ENCODE data around the gene RPGR. TPM values are rescaled to one million over a fixed set of nuclear protein-coding genes. Genes with fewer than 3 reads are reported as not detected.

Gene RPGR
- total and polyA plus RNA-seq, 2 experiments from 2014 or later = 7.4 to 36.3 TPM

- no peak for TF ChIP-seq ZNF114 (CRISPR knock-in tag; IDR thresholded peaks at IDR 0.05)
- TF ChIP-seq POLR2AphosphoS5 (IDR thresholded peaks at IDR 0.05; ENCODE audit: low read depth) = no peak
- no peak for TF ChIP-seq EZH2phosphoT487 (IDR thresholded peaks at IDR 0.05; ENCODE audit: unreplicated experiment)
- no peak for TF ChIP-seq CREB1 (CRISPR knock-in tag; IDR thresholded peaks at IDR 0.05; ENCODE audit: low read depth)
- TF ChIP-seq, protein P1, sequence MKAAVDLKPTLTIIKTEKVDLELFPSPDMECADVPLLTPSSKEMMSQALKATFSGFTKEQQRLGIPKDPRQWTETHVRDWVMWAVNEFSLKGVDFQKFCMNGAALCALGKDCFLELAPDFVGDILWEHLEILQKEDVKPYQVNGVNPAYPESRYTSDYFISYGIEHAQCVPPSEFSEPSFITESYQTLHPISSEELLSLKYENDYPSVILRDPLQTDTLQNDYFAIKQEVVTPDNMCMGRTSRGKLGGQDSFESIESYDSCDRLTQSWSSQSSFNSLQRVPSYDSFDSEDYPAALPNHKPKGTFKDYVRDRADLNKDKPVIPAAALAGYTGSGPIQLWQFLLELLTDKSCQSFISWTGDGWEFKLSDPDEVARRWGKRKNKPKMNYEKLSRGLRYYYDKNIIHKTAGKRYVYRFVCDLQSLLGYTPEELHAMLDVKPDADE (IDR thresholded peaks at IDR 0.05) = no peak
- no peak for TF ChIP-seq ZNF331 (CRISPR knock-in tag; IDR thresholded peaks at IDR 0.05; ENCODE audit: low read depth)
- TF ChIP-seq JUNB (IDR thresholded peaks at IDR 0.05; ENCODE audit: unreplicated experiment) = no peak
- no peak for TF ChIP-seq EZH2 (IDR thresholded peaks at IDR 0.05; ENCODE audit: low read depth, unreplicated experiment)
- TF ChIP-seq REST (IDR thresholded peaks at IDR 0.05; ENCODE audit: unreplicated experiment) = no peak
- no peak for TF ChIP-seq NANOG (IDR thresholded peaks at IDR 0.05; ENCODE audit: borderline replicate concordance)
- TF ChIP-seq STAT1 (IDR thresholded peaks at IDR 0.05; ENCODE audit: unreplicated experiment) = no peak
These were observed 25.1 kb upstream of the RPGR start, which contains the start of gene OTC (continued) for GRCh38 chrX:38352362-38352761.

DNA sequence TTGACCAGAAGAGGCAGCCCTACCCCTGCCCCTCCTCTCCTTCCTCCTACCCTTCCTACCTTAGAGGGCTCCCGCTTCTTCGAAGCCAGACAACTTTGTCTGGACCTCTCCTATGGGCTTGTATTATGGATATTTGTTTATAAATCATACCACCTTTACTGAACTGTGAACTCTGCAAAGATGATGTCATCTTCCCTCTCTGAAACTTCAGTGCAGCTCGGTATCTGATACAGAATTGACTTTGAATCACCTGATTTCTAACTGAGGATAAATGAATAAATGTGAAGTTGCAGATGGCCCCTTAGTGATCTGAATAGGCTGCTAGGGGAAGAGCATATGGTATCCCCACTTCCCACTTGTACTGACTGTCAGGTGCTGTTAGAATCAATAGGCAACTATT lies 24.0 kb upstream of the RPGR start:
- Histone ChIP-seq H3K36me3 (ENCODE audit: insufficient read depth) (no peaks in the 10 kb centered on the region), H3K9me2 (ENCODE audit: insufficient read depth) (no peaks in the 10 kb centered on the region), H3K79me2 (replicated peaks; ENCODE audit: insufficient read depth) (no peaks in the 10 kb centered on the region), H3K4me3 (no peak overlapping the region), H3K27me3 (ENCODE audit: insufficient read depth) (no peaks in the 10 kb centered on the region), H3K4me2 (no peak overlapping the region), H3K27ac (ENCODE audit: low read depth) (no peak overlapping the region), H2AFZ (no peak overlapping the region), H3F3A (replicated peaks; ENCODE audit: low read depth) (no peaks in the 10 kb centered on the region), H4K20me1 (replicated peaks; ENCODE audit: insufficient read depth) (no peaks in the 10 kb centered on the region), H3K4me1 (ENCODE audit: insufficient read depth) (no peaks in the 10 kb centered on the region)
- H3K27me3 Mint-ChIP-seq (ENCODE audit: insufficient read depth, low read depth, poor library complexity) = peaks cover 6% of the 10 kb centered on the region
- H3K4me3 Mint-ChIP-seq = no peak overlapping the region
- ATAC-seq = no peak
- H3K27ac Mint-ChIP-seq = no peak overlapping the region
- H3K4me1 Mint-ChIP-seq = no peaks in the 10 kb centered on the region; the same call in 1 of the 3 replicates
- H3K36me3 Mint-ChIP-seq (ENCODE audit: low read depth) = no peaks in the 10 kb centered on the region; the same call in 2 of the 3 replicates
- DNase-seq (ENCODE audit: low spot score) = no peak
- H3K9me3 Mint-ChIP-seq = no peaks in the 10 kb centered on the region
- TF ChIP-seq, protein P2, sequence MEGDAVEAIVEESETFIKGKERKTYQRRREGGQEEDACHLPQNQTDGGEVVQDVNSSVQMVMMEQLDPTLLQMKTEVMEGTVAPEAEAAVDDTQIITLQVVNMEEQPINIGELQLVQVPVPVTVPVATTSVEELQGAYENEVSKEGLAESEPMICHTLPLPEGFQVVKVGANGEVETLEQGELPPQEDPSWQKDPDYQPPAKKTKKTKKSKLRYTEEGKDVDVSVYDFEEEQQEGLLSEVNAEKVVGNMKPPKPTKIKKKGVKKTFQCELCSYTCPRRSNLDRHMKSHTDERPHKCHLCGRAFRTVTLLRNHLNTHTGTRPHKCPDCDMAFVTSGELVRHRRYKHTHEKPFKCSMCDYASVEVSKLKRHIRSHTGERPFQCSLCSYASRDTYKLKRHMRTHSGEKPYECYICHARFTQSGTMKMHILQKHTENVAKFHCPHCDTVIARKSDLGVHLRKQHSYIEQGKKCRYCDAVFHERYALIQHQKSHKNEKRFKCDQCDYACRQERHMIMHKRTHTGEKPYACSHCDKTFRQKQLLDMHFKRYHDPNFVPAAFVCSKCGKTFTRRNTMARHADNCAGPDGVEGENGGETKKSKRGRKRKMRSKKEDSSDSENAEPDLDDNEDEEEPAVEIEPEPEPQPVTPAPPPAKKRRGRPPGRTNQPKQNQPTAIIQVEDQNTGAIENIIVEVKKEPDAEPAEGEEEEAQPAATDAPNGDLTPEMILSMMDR (conservative IDR thresholded peaks at IDR 0.05; ENCODE audit: low read depth in 2 of 2) = no peak
- TF ChIP-seq, protein P3, sequence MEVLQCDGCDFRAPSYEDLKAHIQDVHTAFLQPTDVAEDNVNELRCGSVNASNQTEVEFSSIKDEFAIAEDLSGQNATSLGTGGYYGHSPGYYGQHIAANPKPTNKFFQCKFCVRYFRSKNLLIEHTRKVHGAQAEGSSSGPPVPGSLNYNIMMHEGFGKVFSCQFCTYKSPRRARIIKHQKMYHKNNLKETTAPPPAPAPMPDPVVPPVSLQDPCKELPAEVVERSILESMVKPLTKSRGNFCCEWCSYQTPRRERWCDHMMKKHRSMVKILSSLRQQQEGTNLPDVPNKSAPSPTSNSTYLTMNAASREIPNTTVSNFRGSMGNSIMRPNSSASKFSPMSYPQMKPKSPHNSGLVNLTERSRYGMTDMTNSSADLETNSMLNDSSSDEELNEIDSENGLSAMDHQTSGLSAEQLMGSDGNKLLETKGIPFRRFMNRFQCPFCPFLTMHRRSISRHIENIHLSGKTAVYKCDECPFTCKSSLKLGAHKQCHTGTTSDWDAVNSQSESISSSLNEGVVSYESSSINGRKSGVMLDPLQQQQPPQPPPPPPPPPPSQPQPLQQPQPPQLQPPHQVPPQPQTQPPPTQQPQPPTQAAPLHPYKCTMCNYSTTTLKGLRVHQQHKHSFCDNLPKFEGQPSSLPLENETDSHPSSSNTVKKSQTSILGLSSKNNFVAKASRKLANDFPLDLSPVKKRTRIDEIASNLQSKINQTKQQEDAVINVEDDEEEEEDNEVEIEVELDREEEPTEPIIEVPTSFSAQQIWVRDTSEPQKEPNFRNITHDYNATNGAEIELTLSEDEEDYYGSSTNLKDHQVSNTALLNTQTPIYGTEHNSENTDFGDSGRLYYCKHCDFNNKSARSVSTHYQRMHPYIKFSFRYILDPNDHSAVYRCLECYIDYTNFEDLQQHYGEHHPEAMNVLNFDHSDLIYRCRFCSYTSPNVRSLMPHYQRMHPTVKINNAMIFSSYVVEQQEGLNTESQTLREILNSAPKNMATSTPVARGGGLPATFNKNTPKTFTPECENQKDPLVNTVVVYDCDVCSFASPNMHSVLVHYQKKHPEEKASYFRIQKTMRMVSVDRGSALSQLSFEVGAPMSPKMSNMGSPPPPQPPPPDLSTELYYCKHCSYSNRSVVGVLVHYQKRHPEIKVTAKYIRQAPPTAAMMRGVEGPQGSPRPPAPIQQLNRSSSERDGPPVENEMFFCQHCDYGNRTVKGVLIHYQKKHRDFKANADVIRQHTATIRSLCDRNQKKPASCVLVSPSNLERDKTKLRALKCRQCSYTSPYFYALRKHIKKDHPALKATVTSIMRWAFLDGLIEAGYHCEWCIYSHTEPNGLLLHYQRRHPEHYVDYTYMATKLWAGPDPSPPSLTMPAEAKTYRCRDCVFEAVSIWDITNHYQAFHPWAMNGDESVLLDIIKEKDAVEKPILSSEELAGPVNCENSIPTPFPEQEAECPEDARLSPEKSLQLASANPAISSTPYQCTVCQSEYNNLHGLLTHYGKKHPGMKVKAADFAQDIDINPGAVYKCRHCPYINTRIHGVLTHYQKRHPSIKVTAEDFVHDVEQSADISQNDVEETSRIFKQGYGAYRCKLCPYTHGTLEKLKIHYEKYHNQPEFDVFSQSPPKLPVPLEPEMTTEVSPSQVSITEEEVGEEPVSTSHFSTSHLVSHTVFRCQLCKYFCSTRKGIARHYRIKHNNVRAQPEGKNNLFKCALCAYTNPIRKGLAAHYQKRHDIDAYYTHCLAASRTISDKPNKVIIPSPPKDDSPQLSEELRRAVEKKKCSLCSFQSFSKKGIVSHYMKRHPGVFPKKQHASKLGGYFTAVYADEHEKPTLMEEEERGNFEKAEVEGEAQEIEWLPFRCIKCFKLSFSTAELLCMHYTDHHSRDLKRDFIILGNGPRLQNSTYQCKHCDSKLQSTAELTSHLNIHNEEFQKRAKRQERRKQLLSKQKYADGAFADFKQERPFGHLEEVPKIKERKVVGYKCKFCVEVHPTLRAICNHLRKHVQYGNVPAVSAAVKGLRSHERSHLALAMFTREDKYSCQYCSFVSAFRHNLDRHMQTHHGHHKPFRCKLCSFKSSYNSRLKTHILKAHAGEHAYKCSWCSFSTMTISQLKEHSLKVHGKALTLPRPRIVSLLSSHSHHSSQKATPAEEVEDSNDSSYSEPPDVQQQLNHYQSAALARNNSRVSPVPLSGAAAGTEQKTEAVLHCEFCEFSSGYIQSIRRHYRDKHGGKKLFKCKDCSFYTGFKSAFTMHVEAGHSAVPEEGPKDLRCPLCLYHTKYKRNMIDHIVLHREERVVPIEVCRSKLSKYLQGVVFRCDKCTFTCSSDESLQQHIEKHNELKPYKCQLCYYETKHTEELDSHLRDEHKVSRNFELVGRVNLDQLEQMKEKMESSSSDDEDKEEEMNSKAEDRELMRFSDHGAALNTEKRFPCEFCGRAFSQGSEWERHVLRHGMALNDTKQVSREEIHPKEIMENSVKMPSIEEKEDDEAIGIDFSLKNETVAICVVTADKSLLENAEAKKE (CRISPR knock-in tag; IDR thresholded peaks at IDR 0.05) = no peak
- TF ChIP-seq JUNB (IDR thresholded peaks at IDR 0.05; ENCODE audit: unreplicated experiment) (no peak), EZH2phosphoT487 (IDR thresholded peaks at IDR 0.05; ENCODE audit: unreplicated experiment) (no peak), ZNF114 (CRISPR knock-in tag; IDR thresholded peaks at IDR 0.05) (no peak), POLR2AphosphoS5 (IDR thresholded peaks at IDR 0.05; ENCODE audit: low read depth) (no peak)
